Limb (tissue), 2 donors: ENCODE results near the gene ARPC3.
"Not testable (repeated sequence)": the region's sequence is repeated elsewhere in the genome, so short reads cannot be mapped to it uniquely, and the experiment has no call there.

Experiments used
- DNase-seq, 2 donors: peaks; one replicate each; pipeline ENCODE4 v3.0.0-alpha.2; 2016; ENCODE audit errors: extremely low spot score in 2 of 2

The ARPC3 gene

DNA sequence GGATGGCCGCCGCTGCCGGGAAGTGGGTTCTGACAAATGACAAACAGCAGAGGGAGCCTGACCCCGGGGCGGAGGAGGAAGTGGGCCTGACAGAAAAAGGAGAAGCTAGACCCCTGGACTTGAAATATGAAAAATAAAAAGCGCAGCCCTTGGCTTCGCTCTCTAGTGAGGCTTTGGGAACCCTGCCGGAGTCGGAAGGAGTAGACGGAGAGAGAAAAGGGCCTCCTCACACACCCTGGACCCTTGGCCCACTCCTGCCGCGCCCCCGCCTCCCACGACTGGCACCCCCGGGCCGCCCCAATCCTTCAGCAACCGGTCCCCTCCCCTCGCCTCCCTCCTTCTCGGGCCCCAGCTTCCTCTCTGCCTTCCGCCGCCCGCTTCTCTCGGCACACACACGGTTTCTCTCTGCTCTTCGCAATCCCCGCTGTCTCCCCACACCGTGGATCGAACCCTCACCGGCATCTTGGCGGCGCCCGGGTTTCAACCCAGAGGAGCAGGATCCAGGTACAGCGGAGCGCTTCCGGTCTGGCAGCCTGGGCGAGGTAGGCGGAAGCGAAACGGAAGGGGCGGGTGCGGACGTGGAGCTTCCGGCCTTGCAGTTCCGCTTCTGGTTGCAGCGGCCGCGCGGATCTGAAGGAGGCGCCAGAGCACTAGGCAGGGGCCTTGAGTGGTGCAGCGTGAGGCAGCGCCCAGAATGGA lies at the start of gene ARPC3:
Gene ARPC3, minus strand, starts transcription at position 539 of the 699 bp plus-strand sequence. Its CDS starts 77 bp downstream, at position 462.
- DNase-seq: peak; percentile 96 to 100

DNA sequence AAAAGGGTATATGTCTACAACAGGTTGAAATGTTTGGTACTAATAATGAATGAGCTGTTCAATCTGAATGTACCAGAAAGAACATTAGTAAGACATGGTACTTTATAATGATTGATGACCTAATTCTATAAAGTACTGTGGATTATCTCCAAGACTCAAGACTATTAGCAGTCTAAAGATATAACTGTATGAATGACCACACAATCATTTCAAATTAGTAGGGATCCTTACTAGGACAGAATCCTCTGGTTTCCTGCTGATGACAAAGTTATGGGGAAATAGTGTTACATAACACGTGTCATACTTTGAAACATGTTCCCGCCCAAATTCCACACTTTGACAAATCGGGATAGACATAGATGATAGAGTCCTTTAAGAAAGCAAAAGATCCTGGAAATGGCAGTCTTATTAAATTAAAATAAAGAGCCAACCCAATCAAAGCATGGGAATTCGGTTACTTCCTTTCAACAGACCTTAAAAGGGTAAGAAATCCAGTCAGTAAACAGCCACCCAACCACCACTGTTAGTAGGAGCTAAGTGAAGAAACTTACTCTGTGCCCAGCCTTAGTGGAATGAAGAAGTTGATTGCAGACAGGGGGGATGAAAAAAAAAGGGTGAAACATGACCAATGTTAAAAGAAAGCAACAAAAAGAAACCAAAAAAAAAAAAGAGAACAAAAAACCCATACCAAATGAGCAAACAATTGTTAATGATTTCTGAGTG lies 49.0 kb upstream of the ARPC3 start:
- DNase-seq: no peak

GRCh38 chr12:110475426-110475825 lies 25.3 kb upstream of the ARPC3 start:
- DNase-seq: no peak

DNA sequence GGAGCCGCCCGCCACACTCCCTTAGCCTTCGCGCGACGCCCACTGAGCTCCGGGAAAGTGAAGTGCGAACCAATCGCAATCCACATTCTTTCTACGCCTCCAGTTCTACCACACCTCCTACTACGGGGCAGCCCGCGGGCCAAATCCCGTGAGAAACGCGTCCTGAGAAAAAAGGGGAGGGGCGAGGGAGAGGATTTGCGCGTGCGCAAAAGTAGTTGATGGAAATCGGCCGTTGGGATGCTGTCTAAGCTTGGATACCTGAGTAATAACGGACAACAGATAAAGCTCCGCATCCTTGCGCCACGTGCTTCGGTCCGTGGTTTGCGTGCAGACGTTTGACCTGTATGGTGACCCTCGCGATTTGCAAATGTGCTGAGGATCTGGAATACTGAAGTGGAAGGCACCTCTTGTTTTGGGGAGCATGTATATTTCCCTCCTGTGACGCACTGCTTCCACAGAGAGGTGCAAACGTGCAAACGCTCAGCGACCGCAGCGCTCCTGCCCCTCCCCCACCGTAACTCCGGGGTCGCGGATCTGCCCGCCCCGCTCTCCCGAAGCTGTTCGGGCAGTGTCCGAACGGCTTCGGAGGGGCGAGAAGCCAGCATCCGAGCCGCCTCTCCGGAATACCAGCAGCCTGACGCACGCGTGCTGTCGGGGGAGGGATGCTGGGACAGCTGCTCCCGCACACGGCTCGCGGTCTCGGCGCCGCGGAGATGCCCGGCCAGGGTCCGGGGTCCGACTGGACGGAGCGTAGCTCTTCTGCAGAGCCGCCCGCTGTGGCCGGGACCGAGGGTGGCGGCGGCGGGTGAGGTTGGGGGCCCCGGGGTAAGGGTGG lies 18.3 kb upstream of the ARPC3 start, which contains the start of the genes FAM216A and GPN3:
Gene FAM216A, plus strand, starts transcription at position 632 of the 835 bp plus-strand sequence. Its CDS starts 31 bp downstream, at position 663.
Gene GPN3, minus strand, starts transcription at position 44 of the 835 bp plus-strand sequence. CDS start 54 bp downstream, outside the sequence.
- DNase-seq: peak; percentile 98

DNA sequence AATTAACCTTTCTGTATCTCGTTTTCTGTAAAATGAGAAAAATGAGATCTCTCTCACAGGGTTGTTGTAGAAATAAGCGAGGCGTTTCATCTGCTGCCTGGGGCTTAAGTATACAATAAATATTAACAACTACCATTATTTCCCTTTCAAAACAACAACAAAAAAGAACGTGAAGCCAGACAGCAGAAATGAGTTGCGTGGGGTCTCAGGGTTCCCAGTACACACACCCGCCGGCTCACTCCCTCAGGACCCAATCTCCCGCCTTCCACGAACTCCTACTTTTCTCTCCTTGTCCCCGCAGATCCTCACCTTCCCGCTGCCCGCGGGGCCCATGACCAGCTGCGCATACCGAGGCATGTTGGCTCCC lies 17.7 kb upstream of the ARPC3 start:
- no peak for DNase-seq

GRCh38 chr12:110466791-110467190 lies 16.7 kb upstream of the ARPC3 start:
- DNase-seq: no peak

GRCh38 chr12:110465765-110466164 lies 15.6 kb upstream of the ARPC3 start:
- not testable (repeated sequence) for DNase-seq

GRCh38 chr12:110465024-110465423 lies 14.9 kb upstream of the ARPC3 start:
- DNase-seq: no peak

DNA sequence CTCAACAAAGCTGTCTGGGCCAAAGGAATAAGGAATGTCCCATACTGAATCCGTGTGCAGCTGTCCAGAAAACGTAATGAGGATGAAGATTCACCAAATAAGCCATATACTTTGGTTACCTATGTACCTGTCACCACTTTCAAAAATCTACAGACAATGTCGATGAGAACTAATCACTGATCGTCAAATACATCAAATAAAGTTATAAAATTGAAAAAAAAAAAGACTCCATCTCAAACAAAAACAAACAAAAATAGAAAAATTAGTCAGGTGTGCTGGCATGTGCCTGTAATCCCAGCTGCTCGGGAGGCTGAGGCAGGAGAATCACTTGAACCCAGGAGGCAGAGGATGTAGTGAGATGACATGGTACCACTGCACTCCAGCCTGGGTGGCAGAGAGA lies 11.1 kb upstream of the ARPC3 start:
- DNase-seq: not testable (repeated sequence)

GRCh38 chr12:110458756-110459155 lies 8.6 kb upstream of the ARPC3 start:
- no peak for DNase-seq

DNA sequence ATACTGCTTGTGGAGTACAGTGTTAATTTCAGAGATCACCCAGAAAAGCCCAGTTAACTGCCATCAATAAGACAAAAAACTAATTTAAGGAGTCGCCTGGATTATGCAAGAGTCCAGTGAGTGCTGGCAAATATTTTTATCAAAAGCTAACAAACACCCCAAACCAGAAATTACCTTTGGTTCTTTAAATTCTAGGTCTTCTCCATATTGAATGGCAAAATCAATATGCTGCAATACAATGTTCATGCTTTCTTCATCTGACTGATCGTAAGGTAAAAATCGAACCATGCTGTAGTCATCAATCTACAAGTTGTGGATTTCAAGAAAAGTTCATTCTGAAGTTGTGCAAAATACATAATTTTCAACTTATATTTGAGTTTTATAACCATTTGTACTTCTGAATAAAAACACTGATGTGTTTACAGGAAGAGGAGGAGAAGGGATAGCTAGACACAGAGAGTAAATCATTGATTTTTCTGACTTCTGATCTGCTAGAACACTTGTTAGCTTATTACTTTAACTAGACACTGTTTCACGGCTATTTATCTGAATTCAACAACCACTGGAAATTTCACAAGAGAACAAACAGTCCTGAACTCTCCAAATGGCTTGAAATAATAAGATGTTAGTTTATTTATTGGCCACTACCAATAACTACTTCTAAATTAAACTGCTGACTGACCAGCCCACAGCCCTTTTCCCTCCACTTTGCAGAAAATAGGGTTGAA lies 3.6 kb upstream of the ARPC3 start:
- DNase-seq: no peak

DNA sequence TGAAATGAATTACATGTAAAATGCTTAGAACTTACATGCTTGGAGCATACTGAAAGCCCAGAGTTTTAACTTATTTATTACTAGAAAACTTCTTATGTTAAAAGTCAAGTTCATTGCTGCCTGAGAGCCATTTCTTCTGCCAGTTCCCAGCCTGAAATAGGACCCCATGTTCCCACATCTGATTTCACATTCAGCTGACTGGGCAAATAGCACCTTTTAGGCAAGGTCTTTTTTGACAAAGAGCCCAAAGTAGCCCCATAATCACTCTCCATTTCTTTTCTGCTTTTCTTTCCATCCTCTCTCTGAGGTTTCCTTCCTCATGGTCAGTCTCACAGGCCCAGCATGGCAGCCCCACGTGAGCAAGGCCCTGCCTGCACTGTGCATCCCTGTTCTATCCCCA lies 1.1 kb upstream of the ARPC3 start:
- DNase-seq: no peak

GRCh38 chr12:110444455-110444854 lies 5.7 kb downstream of the ARPC3 start:
- no peak for DNase-seq

DNA sequence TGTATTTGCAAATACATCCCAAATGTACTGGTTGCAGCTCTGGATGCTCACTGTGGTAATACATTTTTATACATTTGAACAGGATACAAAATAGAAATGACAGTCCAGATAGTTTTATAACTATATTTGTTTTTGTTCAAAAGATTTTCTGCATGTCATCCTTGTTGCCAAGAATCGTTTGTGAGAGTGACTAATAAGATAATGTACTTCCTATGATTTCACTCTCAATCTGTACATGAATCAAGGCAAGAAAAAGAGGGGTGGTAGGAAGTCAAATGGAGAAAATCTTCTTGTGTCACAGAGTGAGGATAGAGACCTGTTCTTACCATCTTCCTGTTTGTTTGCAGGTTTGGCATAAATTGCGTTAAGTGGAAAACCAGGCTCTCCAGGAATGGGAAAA lies 13.9 kb downstream of the ARPC3 start:
- DNase-seq: no peak

- no peak for DNase-seq
Observed at GRCh38 chr12:110431957-110432587, 18.1 kb downstream of the ARPC3 start.

DNA sequence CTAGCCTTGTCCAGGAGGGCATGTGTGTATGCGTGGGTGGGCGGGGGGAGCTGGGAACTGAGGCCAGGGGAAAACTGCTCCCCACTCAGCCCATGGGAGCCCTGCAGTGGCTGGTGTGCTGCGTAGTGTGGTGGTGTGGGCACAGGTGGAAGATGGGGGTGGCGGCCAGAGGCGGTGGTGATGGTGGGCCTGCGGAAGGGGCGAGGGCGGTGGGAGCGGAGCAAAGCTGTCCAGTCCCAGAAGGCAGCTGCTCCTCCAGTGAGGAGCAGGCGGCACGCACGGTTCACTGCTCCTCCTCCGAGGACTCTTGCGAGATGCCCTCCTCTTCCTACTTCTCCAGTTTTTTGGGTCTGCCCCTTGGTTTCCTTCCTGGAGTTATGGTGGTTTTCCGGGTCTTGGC lies 20.5 kb downstream of the ARPC3 start:
- not testable (repeated sequence) for DNase-seq

DNA sequence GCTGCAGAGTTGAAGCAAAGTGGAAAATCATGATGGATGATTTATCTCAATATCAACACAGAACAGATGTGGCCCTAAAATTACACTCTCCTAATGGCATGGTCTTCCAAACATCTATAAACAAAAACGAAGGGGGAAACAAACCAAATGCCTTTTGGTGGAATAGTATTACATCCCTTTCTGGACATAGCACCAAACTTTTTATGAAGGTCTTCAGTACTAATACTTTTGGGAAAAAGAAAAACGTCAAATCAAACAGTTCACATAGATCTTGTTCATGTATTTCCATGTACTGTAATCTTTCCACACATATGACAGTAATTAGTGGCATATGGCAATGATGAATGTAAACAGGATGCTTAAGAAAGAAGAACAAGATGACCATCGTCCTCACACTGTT lies 23.7 kb downstream of the ARPC3 start:
- peak in 1 of 2 donors; percentile 17 for DNase-seq

DNA sequence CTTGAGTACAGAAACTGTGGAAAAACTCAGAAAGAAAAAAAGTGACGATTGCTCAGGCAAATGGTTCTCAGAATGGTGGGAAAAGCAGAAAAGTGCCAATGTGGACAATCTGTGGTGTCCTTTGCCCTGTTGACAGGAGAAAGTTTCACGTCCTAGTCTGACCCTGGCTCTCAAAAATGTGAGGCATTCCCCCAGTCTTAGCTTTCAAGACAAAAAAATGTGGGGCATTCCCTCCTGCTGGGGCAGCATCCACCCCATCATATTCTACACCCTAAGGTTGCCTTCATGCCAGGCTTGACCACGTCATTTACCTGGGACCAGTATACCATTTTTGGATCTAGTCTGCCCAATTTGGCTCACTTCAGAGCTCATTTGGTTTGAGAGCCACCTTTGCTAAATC lies 25.9 kb downstream of the ARPC3 start:
- no peak for DNase-seq

DNA sequence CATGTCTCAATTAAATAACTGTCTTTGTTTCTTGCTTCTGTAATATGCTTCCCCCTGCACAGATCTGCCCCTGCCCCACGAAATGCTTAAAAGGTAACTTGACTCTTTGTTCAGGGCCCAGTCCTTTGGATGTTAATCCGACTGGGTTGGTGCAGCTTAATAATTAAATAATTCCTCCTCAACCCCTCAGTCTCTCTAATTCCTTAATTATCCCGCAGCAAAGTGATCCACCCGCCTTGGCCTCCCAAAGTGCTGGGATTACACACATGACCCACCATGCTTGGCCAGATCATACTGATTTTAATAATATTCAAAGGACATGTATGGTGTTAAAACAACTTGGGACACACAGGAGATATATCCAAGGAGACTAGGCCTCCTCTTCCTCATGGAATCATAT lies 28.4 kb downstream of the ARPC3 start:
- DNase-seq: no peak

GRCh38 chr12:110421159-110421661 lies 28.9 kb downstream of the ARPC3 start:
- no peak for DNase-seq

DNA sequence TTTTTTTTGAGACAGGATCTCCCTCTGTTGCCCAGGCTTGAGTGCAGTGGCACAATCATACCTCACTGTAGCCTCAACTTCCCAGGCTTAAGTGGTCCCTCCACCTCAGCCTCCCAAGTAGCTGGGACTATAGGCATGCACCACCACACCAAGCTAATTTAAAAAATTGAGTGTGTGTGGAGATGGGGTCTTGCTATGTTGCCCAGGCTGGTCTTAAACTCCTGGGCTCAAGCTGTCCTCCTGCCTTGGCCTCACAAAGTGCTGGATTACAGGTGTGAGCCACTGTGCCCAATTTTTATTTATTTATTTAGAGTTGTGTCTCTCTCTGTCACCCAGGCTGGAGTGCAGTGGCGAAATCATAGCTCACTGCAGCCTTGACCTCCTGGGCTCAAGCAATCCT lies 29.5 kb downstream of the ARPC3 start:
- DNase-seq: not testable (repeated sequence)
